GM23338 (cell line): ENCODE results near the gene ABI2.

Experiments used
- CTCF ChIP-seq, 2 experiments: fragments of 200-600 bp in 1 of 2; sonication (generic) in 1 of 2; conservative IDR thresholded peaks; 2 replicates each; pipeline versions ENCODE4 v1.5.1 to v1.6.1; 2016 to 2017; ENCODE audit warnings: antibody characterized with exemption in 2 of 2, low read depth in 2 of 2, mild to moderate bottlenecking in 2 of 2, moderate library complexity in 1 of 2
- REST ChIP-seq: IDR thresholded peaks from one replicate; pipeline ENCODE4 v1.6.1; 2018; ENCODE audit warnings: antibody characterized with exemption; ENCODE audit not compliant: unreplicated experiment

- TF ChIP-seq CTCF (conservative IDR thresholded peaks at IDR 0.05; ENCODE audit: low read depth in 2 of 2) (no peak), REST (no peak)
These were observed 110.3 kb downstream of the ABI2 start for GRCh38 chr2:203438528-203438927.
